ENCODE results near the gene MYBBP1A.

MYBBP1A gene

DNA sequence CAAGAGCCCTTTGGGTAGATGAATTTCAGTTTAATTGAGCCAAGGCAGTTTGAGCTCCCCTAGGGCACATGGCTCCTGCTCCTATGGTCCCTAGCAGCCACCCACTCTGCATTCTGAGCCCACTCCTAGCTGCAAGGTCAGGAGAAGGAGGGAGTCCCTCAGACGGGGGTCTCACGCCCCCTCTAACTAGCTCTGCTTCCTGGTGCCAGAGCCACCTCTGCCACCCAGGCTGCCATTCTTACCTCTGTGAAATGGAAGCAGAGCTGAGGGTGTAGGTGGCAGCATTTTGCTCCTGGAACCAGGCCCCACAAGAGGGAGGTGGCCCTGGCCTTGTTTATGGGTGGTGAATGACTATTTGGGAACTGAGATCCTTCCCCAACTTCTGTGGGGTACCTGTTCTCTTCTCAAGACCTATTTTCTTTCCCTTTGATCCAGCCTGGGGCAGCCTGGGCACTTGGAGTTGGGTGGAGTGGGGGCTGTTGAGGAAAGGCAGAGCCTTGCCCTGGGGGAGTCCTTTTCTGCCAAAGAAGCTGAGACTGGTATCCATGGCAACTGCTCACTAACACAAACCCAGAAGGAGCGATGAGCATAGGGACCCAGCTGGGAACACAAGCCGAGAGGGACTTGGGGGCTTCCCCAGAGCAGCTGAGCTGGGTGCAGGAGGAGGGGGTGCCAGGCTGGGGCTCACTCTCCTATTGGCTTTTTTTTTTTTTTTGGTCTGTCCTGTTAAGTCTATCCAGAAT is 51.7 kb downstream of the MYBBP1A start:
- DNase-seq (ENCODE audit: low spot score): no peak

DNA sequence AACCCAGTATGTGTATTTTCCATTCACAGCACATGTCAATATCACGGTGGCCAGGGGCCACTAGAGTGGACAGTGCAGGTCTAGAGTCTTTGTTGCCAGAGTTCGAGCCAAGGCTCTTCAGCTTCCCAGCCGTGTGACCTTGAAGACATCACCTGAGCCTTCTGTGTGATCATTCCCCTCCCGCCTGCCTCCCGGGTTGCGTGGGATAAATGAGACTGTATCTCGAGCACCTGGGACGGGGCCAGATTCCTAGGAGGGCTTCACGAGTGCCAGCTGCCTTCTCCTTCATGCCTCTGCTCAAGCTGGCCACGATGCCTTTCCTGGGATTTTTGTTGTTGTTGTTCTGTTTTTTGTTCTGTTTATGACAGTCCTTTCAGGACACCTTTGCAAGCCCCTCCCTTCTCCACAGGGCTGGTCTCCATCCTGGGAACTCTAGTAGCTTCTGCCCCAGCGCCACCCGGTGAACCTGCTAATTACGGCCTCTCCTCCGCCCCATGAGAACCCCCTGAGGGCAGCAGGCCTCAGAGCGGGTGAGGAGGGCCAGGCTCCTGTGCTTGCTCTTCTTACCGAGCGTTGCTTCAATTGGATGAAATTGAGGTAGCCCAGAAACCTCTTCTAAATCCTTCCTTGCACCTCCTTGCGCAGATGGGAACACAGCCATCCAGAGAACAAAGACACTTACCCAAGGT is 52.6 kb downstream of the MYBBP1A start:
- no peak for DNase-seq (ENCODE audit: low spot score)

DNA sequence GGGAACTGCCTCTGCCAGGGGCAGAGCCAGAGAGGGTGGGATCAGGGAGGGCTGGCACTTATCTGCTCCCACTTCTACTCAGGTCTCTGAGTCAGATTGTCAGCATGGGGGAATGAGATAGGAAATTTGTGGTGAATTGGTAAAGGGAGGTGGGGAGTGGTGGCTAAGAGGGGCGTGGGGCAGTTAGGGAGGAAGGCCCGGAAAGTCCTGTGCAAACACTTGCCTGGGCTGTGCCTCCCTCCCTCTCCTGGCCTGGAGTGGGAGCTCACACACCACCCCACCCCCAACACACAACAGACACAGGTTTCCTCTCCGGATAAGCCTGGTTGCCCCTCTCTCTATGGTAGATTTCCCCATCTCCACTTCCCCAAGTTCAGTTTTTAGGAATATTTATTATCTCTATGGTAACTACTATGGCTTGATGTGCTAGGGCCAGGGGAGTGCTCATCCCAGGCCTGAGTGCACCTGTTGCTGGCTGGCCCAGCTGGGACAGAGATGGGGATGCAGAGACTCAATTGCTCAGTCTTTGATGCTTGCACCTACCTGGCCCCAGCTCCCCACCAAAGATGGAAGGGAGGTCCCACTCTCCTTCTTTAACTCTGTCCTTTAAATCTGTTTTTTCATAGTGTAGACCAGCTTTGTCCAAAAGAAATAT is 53.8 kb downstream of the MYBBP1A start:
- DNase-seq (ENCODE audit: low spot score): no peak

DNA sequence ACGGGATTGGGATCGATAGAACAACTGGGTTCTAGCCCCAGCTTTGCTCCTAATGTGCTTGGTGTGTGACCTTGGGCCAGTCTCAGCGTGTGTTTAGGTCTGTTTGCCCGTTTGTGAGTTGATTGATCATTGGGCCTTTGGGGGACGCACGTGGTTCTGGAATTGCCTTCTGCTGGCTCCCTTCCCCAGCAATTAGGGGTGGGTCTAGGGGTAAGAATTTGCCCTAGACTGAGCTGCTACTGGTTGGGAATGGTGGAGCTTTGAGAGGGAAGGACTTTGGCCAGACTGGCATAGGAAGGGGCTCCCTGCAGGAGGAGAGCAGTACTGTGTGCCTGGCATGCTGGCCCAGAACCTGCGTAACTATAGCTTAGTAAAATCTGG is 55.0 kb downstream of the MYBBP1A start:
- no peak for DNase-seq (ENCODE audit: low spot score)

DNA sequence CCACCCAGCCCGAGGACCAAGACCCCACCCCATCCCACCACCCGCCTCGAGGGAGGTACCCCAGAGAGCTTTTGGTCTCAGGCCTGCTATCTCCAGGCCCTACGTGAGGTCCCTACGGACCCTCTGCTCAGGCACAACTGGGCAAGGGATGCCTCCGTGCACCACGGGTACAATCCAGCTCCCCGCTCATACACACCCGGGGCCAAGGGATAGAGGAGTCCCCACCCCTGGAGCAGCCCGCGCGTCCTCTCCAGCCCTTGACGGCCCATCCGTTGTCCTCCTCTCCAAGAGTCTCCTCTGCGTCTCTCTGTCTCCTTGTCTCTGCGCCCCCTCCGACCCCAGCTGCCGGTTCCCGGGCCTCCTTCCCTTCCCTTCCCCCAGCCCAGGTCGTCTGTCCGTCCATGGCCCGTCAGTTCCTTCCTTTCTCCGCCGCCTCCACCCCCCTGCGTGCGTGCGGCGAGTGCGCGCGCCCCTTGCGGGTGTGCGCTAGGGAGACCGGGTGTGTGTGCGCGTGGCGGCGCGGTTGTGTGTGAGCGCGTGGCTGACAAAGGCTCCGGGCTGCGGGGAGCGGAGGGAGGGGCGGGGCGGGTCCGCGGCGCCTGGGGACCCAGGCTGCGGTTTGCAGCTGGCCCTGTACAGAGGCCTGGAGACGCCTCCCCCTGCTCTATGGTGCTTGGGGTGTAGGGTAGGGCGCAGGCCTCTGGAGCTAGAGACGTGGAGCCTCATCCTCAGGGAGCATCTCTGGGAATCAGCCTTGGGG is 55.6 kb downstream of the MYBBP1A start:
- DNase-seq (ENCODE audit: low spot score): peak; percentile 59

DNA sequence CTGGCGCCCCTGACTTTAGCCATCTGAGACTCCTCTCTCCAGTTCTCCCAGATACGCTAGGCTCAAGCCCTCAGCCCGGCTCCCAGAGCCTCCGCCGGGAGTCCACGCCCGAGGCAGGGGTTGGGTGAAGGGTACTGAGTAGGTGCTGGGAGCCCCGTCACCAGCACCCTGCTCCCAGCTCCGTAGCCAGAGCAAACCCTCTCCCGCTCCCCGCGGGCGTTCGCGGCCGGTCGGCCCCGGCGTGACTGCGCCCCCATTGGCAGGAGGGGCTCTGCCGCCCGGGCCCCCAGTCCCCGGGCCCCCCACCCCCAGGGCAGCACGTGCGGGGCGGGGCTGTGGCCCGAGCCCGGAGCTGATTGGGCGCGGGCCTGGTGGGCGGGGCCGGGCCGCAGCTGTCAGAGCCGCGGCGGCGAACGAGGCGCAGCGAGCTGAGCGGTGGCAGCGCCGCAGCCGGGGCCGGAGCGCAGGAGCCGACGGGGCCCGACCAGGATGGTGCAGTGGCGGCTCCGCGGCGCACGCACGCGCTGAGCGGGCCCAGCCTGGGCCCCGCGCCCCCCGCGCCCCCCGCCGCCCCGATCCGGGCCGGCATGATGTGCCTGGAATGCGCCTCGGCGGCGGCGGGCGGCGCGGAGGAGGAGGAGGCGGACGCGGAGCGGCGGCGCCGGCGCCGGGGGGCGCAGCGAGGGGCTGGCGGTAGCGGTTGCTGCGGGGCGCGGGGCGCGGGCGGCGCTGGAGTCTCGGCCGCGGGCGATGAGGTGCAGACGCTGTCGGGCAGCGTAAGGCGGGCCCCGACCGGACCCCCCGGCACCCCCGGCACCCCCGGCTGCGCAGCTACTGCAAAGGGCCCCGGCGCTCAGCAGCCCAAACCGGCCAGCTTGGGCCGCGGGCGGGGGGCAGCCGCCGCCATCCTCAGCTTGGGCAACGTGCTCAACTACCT is 56.5 kb downstream of the MYBBP1A start, which contains the start of gene SPNS2:
SPNS2 (plus strand) TSS at position 421 of the 937 bp plus-strand sequence; CDS start at position 588, 167 bp downstream.
- peak; percentile 98 for DNase-seq (ENCODE audit: low spot score)

DNA sequence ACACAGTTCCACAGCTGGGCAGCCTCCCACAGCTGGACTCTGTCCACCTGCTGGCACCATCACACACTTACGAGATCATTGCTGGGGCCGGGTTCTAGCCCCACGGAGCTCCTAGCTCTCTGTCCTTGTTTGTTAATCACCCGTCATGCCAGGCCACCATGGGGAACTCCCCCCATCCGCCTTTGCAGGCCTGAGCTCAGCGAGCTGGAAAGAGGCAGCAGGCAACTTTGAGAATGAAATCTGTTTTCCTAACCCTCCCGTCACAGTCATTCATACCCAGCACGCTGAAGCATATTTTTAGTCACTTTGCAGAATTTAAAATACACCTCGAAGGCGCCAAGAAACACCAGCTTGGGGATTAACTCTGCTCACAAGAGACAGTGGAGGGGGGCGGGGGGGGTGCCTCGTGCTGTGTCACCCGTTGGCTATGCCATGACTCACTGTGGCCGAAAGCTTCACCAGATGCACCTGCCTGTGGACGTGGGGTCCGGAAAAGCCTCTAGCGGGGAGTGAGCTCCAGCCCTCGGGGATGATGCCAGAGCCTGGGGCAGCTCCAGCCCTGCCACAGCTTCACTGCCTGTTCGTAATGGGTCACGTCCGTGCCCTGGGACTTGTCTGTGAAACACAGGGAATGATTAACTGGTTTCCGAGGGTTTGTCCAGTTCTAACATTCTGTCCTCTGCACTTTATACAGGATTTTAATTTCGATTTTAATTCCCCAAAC is 57.9 kb downstream of the MYBBP1A start:
- no peak for DNase-seq (ENCODE audit: low spot score)

DNA sequence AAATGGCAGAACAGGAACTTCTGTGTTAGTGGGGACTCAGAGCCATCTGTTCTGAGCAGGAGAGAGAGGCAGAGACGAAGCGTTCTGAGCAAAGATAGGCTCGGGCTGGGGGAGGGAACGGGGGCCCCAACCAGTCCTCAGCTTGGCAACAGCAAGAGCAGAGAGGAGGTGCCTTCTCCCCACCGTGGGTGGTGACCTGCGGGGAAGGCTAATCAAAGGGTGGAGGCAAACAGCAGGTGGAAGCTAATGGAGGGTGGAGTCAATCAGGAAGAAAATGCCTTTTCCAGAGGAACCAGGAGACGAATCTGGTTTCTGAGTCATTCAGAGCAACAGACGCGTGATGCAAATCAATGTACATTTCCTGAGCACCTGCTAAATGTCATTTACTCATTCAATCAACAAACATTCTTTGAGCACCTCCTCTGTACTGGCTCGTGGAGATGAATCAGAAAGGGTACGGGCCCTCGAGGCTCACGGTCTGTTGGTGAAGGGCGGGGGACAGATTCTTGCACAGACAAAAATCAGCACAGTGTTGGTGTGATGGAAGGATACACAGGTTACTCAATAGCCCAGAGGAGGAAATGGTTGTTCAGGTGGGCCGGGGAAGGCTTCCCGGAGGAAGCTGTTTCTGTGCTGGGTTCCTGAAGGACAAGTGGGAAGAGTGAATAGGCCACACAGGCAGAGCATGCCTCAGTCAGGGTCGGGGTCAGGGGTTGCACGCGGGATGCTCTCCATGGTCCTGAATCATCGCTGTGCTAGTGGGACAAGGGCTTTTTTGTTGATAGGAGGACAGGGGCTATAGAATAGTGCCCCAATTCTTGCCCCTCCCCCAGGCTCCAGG is 62.2 kb downstream of the MYBBP1A start:
- peak; percentile 92 for DNase-seq (ENCODE audit: low spot score)

DNA sequence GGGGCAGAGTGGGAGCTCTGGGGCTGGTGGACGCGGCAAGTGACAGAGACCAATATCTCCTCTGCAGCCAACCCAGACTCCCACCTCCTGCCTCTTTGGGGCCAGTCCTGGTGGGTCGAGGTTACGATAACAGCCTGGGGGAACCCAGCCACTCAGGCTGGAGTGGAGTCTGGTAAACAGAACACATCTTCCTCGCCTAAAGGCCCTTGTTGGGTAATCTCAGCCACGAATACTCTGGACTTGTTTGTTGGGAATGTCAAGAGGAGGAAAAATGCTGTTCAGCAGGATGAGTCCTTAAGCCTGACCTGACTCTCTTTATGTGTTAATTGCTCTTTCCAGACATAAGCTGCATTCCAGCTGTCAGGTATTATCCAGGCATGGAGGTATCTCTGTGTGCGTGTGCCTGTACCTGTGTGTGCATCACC is 64.5 kb downstream of the MYBBP1A start:
- DNase-seq (ENCODE audit: low spot score): no peak

DNA sequence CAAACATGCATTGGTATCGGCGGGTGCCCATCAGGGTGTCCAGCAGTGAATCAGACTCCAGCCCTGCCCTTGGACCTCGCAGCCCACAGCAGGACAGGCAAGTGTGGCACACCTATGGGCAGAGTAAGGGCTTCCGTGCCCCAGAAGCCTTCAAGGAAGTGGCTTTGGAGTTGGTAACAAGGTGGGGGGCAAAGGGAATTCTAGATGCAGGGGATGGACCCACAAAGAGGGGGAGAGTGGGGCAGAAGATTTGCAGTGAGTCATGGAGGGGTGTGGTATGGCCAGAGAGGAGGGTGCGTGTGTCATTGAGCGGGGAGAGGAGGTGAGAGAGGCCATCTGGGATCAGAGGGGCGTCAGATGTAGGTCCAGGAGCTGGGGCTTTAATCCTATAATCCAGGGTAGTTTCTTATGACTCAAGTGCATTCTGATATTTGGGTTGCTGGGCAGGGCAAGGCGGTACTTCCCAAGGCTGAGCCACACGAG is 65.0 kb downstream of the MYBBP1A start:
- no peak for DNase-seq (ENCODE audit: low spot score)

DNA sequence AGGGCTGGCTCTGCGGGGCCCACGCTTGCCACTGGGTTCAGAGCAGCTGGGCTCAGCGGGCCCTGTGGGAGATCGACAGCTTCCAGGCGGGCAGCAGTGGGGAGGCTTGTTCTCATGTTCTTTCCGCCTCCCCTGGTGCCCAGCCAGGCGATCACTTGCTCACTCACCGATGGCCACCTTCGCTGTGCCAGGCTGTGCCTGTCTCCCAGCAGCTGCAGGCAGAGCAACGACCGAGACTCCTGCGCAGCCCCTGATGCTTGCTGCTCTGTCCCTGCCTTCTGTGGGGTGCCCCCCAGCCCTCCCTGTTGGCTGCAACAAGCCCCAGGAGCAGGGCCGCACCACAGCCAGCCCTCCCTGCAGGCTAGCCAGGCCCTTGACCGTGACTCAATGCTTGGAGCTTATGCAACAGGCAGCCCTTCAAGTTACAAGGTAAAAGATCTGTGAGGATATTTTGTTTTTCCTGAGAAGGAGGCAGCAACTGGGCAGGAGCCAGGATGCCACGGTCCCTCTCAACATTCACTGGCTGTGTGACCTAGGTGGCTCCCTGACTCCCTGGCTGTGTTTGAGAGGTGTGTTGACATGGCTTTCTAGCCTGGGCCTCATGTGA is 66.1 kb downstream of the MYBBP1A start:
- DNase-seq (ENCODE audit: low spot score): peak; percentile 54

Measured in iPS-NIHi11 (cell line).